Prostate gland (tissue), 2 donors: Measurements from ENCODE around the gene UST. TPM values are rescaled to one million over a fixed set of nuclear protein-coding genes. Genes with fewer than 3 reads are reported as not detected.

Experiments
- DNase-seq: peaks from one replicate; pipeline ENCODE4 v3.0.0-alpha.2; 2019; ENCODE audit warnings: low spot score
- H3K27ac ChIP-seq, 2 donors: fragments of 200-600 bp; sonication (generic); 2 replicates each; pipeline ENCODE4 v1.5.1; 2017 to 2019
- H3K27me3 ChIP-seq: fragments of 200-600 bp; sonication (generic); replicated peaks from 2 replicates; pipeline ENCODE4 v1.5.1; 2019; ENCODE audit not compliant: insufficient read depth
- H3K36me3 ChIP-seq, 2 donors: fragments of 200-600 bp; sonication (generic); 1 replicate in 1 of 2; 2 replicates in 1 of 2; pipeline versions ENCODE4 v1.5.1 to v1.8.1; 2017 to 2019
- H3K4me1 ChIP-seq: fragments of 200-600 bp; sonication (generic); replicated peaks from 2 replicates; pipeline ENCODE4 v1.5.1; 2019
- H3K4me3 ChIP-seq, 2 donors: fragments of 200-600 bp; sonication (generic); 2 replicates each; pipeline ENCODE4 v1.5.1; 2017 to 2019
- H3K9me3 ChIP-seq: fragments of 200-600 bp; sonication (generic); 2 replicates; pipeline ENCODE4 v1.5.1; 2017
- CTCF ChIP-seq, 4 experiments: fragments of 200-600 bp in 2 of 4; fragments of 450-650 bp in 2 of 4; sonication (generic) in 2 of 4; IDR thresholded peaks; 1 replicate in 3 of 4; 2 replicates in 1 of 4; pipeline ENCODE4 v1.5.1; 2016 to 2019; ENCODE audit warnings: antibody characterized with exemption in 4 of 4, mild to moderate bottlenecking in 2 of 4, moderate library complexity in 2 of 4
- POLR2A ChIP-seq: fragments of 450-650 bp; IDR thresholded peaks from one replicate; pipeline ENCODE4 v1.6.1; 2016; ENCODE audit warnings: antibody characterized with exemption, mild to moderate bottlenecking
- POLR2AphosphoS5 ChIP-seq: sonication (generic); formaldehyde crosslinking; IDR thresholded peaks from one replicate; pipeline ENCODE4 v1.6.1; 2017; ENCODE audit warnings: antibody characterized with exemption
- WGBS: methylation state at CpG from one replicate; pipeline ENCODE4 v1.1.5; 2018; 5-methylcytosine and 5-hydroxymethylcytosine counted together
- intact Hi-C: fragments of 100-400 bp; cut with DNase I; formaldehyde crosslinking; loops from one replicate; pipeline ENCODE4 v1.14.2; 2022
- total RNA-seq, 2 donors: library from RNA; depleted of rRNA; stranded (reverse); fragments of >200 nt; gene quantifications; one replicate each; pipeline ENCODE4 v1.1.0, GENCODE V29; 2016

The UST gene
- total RNA-seq, 2 donors from 2014 or later = 6.6 to 12.9 TPM

GRCh38 chr6:148771212-148771601 is 24.4 kb downstream of the UST start:
- no peak overlapping the region for H3K27ac ChIP-seq
- no peaks in the 10 kb centered on the region for H3K27me3 ChIP-seq
- no peaks in the 10 kb centered on the region for H3K9me3 ChIP-seq
- H3K36me3 ChIP-seq = no peaks in the 10 kb centered on the region
- 29% methylated on average over 3 of the region's 3 CpGs for WGBS
- no peaks in the 10 kb centered on the region for H3K4me1 ChIP-seq
- H3K4me3 ChIP-seq = no peak overlapping the region
- intact Hi-C loops = no loop called here
- DNase-seq = peak; percentile 39
- TF ChIP-seq CTCF (IDR thresholded peaks at IDR 0.05) (no peak), POLR2A (no peak), POLR2AphosphoS5 (no peak)

GRCh38 chr6:148771896-148772554 is 25.2 kb downstream of the UST start:
- intact Hi-C loops = no loop called here
- 81% methylated on average over 6 of the region's 6 CpGs for WGBS
- Histone ChIP-seq H3K9me3 (no peaks in the 10 kb centered on the region), H3K36me3 (no peaks in the 10 kb centered on the region), H3K4me1 (no peaks in the 10 kb centered on the region), H3K27ac (no peak overlapping the region), H3K4me3 (no peak overlapping the region), H3K27me3 (no peaks in the 10 kb centered on the region)
- no peak for DNase-seq
- TF ChIP-seq CTCF (IDR thresholded peaks at IDR 0.05) (no peak), POLR2A (no peak), POLR2AphosphoS5 (no peak)

- TF ChIP-seq CTCF (IDR thresholded peaks at IDR 0.05) (no peak), POLR2A (no peak), POLR2AphosphoS5 (no peak)
- Histone ChIP-seq H3K27me3 (no peaks in the 10 kb centered on the region), H3K36me3 (no peaks in the 10 kb centered on the region), H3K9me3 (no peaks in the 10 kb centered on the region), H3K27ac (no peak overlapping the region), H3K4me3 (no peak overlapping the region), H3K4me1 (no peaks in the 10 kb centered on the region)
- intact Hi-C loops = no loop called here
- DNase-seq = no peak
- 83% methylated on average over 6 of the region's 6 CpGs for WGBS
Observed at GRCh38 chr6:148775161-148775560, 28.3 kb downstream of the UST start.

GRCh38 chr6:148776321-148777308 is 29.8 kb downstream of the UST start:
- H3K36me3 ChIP-seq = no peaks in the 10 kb centered on the region
- WGBS = 38% methylated on average over 15 of the region's 15 CpGs
- no peaks in the 10 kb centered on the region for H3K4me1 ChIP-seq
- H3K9me3 ChIP-seq = no peaks in the 10 kb centered on the region
- no peak for DNase-seq
- H3K27ac ChIP-seq = no peak overlapping the region
- no peak overlapping the region for H3K4me3 ChIP-seq
- TF ChIP-seq CTCF (IDR thresholded peaks at IDR 0.05) = no peak
- TF ChIP-seq POLR2AphosphoS5 = no peak
- no peak for TF ChIP-seq POLR2A
- intact Hi-C loops = no loop called here
- no peaks in the 10 kb centered on the region for H3K27me3 ChIP-seq
